HFF-Myc (cell line): ENCODE data around the gene IAH1.
"Not testable (repeated sequence)": the region's sequence is repeated elsewhere in the genome, so short reads cannot be mapped to it uniquely, and the experiment has no call there.

Experiments
- DNase-seq: peaks from one replicate; pipeline ENCODE4 v3.0.0-alpha.2; 2011; ENCODE audit warnings: low read depth; ENCODE audit errors: extremely low read depth
- H3K4me3 ChIP-seq: replicated peaks from 2 replicates; pipeline ENCODE4 v1.5.1; 2011; ENCODE audit warnings: low read depth, mild to moderate bottlenecking, control low read depth, low read length
- TF ChIP-seq, protein P1 (sequence below): IDR thresholded peaks from 2 replicates; pipeline ENCODE4 v1.5.1; 2012; ENCODE audit warnings: mild to moderate bottlenecking, low read depth, low read length, control low read depth; ENCODE audit errors: missing control alignments

Gene IAH1

GRCh38 chr2:9497017-9497416 is 22.7 kb downstream of the IAH1 start:
- TF ChIP-seq, protein P1, sequence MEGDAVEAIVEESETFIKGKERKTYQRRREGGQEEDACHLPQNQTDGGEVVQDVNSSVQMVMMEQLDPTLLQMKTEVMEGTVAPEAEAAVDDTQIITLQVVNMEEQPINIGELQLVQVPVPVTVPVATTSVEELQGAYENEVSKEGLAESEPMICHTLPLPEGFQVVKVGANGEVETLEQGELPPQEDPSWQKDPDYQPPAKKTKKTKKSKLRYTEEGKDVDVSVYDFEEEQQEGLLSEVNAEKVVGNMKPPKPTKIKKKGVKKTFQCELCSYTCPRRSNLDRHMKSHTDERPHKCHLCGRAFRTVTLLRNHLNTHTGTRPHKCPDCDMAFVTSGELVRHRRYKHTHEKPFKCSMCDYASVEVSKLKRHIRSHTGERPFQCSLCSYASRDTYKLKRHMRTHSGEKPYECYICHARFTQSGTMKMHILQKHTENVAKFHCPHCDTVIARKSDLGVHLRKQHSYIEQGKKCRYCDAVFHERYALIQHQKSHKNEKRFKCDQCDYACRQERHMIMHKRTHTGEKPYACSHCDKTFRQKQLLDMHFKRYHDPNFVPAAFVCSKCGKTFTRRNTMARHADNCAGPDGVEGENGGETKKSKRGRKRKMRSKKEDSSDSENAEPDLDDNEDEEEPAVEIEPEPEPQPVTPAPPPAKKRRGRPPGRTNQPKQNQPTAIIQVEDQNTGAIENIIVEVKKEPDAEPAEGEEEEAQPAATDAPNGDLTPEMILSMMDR, result no peak
- no peak for DNase-seq
- H3K4me3 ChIP-seq, result no peak overlapping the region

GRCh38 chr2:9498210-9498609 is 23.9 kb downstream of the IAH1 start:
- no peak for DNase-seq
- TF ChIP-seq, protein P1, result no peak
- no peak overlapping the region for H3K4me3 ChIP-seq

GRCh38 chr2:9508931-9509330 is 34.6 kb downstream of the IAH1 start:
- no peak overlapping the region for H3K4me3 ChIP-seq
- DNase-seq, result no peak
- TF ChIP-seq, protein P1, result no peak

GRCh38 chr2:9513946-9514345 is 39.6 kb downstream of the IAH1 start:
- H3K4me3 ChIP-seq, DNase-seq: not testable (repeated sequence)

DNA sequence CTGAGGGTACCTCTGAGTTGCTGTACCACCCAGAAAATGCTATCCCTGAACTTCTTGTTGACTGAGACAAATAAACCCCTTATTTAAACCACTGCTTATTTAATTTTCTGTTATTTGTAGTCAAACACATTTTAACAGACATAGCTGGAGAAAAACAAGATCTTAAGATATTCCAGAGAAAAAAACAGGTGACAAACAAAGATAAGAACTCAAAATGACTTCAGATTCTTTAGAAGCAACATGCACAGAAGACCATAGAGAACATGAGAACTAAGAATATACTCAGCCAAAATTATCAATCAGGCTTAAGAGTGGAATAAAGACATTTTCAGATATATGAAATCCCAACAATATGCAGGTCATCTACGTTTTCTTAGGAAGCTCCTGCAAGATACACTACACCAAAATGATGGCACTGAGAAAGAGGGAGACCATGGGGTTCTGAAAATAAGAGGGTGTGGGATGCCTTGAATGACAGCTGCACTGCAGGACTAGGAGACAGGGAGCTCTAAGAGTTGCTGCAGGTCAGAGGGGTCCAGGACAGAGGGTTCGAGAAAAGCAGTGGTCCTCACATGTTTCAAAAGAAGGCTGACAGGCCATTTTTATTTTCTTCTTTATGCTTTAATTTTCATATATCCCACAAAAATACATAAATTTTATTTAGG is 42.9 kb downstream of the IAH1 start:
- H3K4me3 ChIP-seq, result no peak overlapping the region
- no peak for DNase-seq
- TF ChIP-seq, protein P1, result no peak

DNA sequence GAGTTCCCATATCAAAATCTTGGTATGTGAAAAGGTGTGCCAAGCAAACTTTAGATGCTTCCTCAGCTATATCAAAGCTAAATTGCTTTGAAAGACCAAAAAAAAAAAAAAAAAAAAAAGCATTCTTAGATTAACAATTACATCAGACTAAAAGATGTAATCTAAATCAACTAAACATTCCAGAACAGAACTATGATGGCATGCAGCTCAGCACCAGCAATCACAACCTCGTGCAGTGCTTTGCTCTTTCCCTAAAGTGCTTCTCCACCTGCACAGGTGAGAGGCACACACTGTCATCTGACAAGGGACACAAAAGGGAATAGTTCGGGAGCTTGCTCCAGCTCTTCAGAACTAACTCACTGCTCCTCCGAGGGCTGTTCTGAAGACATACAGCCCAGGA is 43.8 kb downstream of the IAH1 start:
- DNase-seq, result no peak
- H3K4me3 ChIP-seq, result no peak overlapping the region
- TF ChIP-seq, protein P1, result no peak

- TF ChIP-seq, protein P1, result no peak
- DNase-seq, result no peak
- no peak overlapping the region for H3K4me3 ChIP-seq
Observed at GRCh38 chr2:9518780-9519179, 44.4 kb downstream of the IAH1 start.
